ENCODE data around the gene C5AR1. TPM values are rescaled to one million over a fixed set of nuclear protein-coding genes. Genes with fewer than 3 reads are reported as not detected.

C5AR1 gene
- total RNA-seq, 4 donors from 2014 or later = 1.2 to 2.4 (median 1.5) TPM

GRCh38 chr19:47267350-47267759, 42.3 kb upstream of the C5AR1 start:
- WGBS = 52% methylated on average over 10 of the region's 14 CpGs
- DNase-seq (ENCODE audit: low spot score in 2 of 2) = no peak
- Histone ChIP-seq H3K27me3 (no peaks in the 10 kb centered on the region), H3K36me3 (peaks cover 78% of the 10 kb centered on the region), H3K4me3 (no peak overlapping the region), H3K9me3 (no peaks in the 10 kb centered on the region), H3K27ac (no peak overlapping the region), H3K4me1 (peaks cover 19% of the 10 kb centered on the region)
- TF ChIP-seq EP300 (IDR thresholded peaks at IDR 0.05) (no peak), POLR2AphosphoS5 (IDR thresholded peaks at IDR 0.05) (no peak), POLR2A (IDR thresholded peaks at IDR 0.05) (no peak)
- TF ChIP-seq, protein P1, sequence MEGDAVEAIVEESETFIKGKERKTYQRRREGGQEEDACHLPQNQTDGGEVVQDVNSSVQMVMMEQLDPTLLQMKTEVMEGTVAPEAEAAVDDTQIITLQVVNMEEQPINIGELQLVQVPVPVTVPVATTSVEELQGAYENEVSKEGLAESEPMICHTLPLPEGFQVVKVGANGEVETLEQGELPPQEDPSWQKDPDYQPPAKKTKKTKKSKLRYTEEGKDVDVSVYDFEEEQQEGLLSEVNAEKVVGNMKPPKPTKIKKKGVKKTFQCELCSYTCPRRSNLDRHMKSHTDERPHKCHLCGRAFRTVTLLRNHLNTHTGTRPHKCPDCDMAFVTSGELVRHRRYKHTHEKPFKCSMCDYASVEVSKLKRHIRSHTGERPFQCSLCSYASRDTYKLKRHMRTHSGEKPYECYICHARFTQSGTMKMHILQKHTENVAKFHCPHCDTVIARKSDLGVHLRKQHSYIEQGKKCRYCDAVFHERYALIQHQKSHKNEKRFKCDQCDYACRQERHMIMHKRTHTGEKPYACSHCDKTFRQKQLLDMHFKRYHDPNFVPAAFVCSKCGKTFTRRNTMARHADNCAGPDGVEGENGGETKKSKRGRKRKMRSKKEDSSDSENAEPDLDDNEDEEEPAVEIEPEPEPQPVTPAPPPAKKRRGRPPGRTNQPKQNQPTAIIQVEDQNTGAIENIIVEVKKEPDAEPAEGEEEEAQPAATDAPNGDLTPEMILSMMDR (IDR thresholded peaks at IDR 0.05) = no peak

GRCh38 chr19:47268028-47268427, 41.6 kb upstream of the C5AR1 start:
- Histone ChIP-seq H3K27me3 (no peaks in the 10 kb centered on the region), H3K36me3 (peaks cover 71% of the 10 kb centered on the region), H3K27ac (no peak overlapping the region), H3K4me3 (no peak overlapping the region), H3K4me1 (peaks cover 26% of the 10 kb centered on the region), H3K9me3 (no peaks in the 10 kb centered on the region)
- DNase-seq (ENCODE audit: low spot score in 2 of 2) = no peak
- WGBS = 76% methylated on average over 6 of the region's 6 CpGs
- TF ChIP-seq, protein P1 (IDR thresholded peaks at IDR 0.05) = no peak
- TF ChIP-seq EP300 (IDR thresholded peaks at IDR 0.05) (no peak), POLR2A (IDR thresholded peaks at IDR 0.05) (no peak), POLR2AphosphoS5 (IDR thresholded peaks at IDR 0.05) (no peak)

DNA sequence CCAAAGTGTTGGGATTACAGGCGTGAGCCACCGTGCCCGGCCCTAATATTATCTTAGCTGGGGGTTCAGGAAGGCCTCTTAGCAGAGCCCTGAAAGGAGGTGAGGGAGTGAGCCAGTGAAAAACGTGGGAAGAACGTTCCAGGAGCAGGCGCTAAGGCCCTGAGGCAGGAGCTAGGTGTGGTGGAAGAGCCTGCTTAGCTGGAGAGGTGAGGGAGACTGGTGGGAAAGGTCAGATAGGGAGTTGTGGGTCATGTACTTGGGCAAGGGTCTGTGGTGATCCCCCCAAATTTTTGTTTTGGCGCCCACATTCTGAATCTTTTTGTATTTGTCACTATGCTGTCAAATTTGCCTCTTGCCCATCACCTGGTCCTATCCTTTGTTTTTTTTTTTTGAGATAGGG, 40.1 kb upstream of the C5AR1 start:
- 72% methylated on average over 7 of the region's 7 CpGs for WGBS
- TF ChIP-seq POLR2A (IDR thresholded peaks at IDR 0.05) (no peak), POLR2AphosphoS5 (IDR thresholded peaks at IDR 0.05) (no peak), EP300 (IDR thresholded peaks at IDR 0.05) (no peak)
- TF ChIP-seq, protein P1 (IDR thresholded peaks at IDR 0.05) = no peak
- DNase-seq (ENCODE audit: low spot score in 2 of 2) = no peak
- peaks cover 26% of the 10 kb centered on the region for H3K4me1 ChIP-seq
- no peaks in the 10 kb centered on the region for H3K27me3 ChIP-seq
- no peak overlapping the region for H3K27ac ChIP-seq
- H3K4me3 ChIP-seq = no peak overlapping the region
- H3K36me3 ChIP-seq = peaks cover 55% of the 10 kb centered on the region
- H3K9me3 ChIP-seq = no peaks in the 10 kb centered on the region

GRCh38 chr19:47270408-47270807, 39.3 kb upstream of the C5AR1 start:
- no peak for TF ChIP-seq EP300 (IDR thresholded peaks at IDR 0.05)
- TF ChIP-seq POLR2A (IDR thresholded peaks at IDR 0.05) = no peak
- TF ChIP-seq POLR2AphosphoS5 (IDR thresholded peaks at IDR 0.05) = no peak
- TF ChIP-seq, protein P1 (IDR thresholded peaks at IDR 0.05) = no peak
- WGBS = 81% methylated on average over 7 of the region's 10 CpGs

GRCh38 chr19:47271949-47272348, 37.7 kb upstream of the C5AR1 start:
- H3K36me3 ChIP-seq = peaks cover 34% of the 10 kb centered on the region
- H3K9me3 ChIP-seq = no peaks in the 10 kb centered on the region
- H3K27me3 ChIP-seq = no peaks in the 10 kb centered on the region
- TF ChIP-seq POLR2AphosphoS5 (IDR thresholded peaks at IDR 0.05) = no peak
- WGBS = 76% methylated on average over 6 of the region's 6 CpGs
- peaks cover 40% of the 10 kb centered on the region for H3K4me1 ChIP-seq
- peak overlapping the region; percentile 96 for H3K27ac ChIP-seq
- H3K4me3 ChIP-seq = peak overlapping the region; percentile 64
- DNase-seq (ENCODE audit: low spot score in 2 of 2) = no peak

More at GRCh38 chr19:47270408-47270807, 39.3 kb upstream of the C5AR1 start:
- peaks cover 47% of the 10 kb centered on the region for H3K36me3 ChIP-seq
- H3K9me3 ChIP-seq = no peaks in the 10 kb centered on the region
- no peak overlapping the region for H3K4me3 ChIP-seq
- H3K27me3 ChIP-seq = no peaks in the 10 kb centered on the region
- peaks cover 33% of the 10 kb centered on the region for H3K4me1 ChIP-seq
- DNase-seq (ENCODE audit: low spot score in 2 of 2) = no peak
- no peak overlapping the region for H3K27ac ChIP-seq

Measured in suprapubic skin (tissue), 4 donors.